A204.1 (cell line): ENCODE measurements around the gene CFAP299.

ENCODE experiments used
- FAIRE-seq: peaks from 2 replicates; lab custom pipeline; 2012; peaks lifted over from hg19 to GRCh38; lab: Jason Lieb, UNC

The CFAP299 gene

DNA sequence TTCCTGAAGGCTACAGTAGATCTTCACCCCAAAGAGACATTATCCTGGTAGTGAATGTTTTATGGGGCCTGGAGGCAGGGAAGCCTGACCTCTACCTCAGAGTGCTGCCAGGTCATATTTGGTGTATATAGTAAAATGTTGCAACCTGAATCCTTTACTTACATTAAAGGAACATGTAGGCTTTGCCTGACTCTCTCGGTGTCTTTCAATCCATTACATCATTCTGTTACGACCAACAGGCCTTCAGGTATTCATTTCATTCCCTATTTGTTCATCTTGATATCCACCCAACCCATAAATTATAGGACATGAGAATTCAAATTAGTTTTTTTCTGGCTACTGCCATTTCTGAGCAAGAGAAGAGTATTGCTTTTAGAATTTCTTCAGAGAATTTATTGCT is 116.5 kb downstream of the CFAP299 start:
- no peak for FAIRE-seq

DNA sequence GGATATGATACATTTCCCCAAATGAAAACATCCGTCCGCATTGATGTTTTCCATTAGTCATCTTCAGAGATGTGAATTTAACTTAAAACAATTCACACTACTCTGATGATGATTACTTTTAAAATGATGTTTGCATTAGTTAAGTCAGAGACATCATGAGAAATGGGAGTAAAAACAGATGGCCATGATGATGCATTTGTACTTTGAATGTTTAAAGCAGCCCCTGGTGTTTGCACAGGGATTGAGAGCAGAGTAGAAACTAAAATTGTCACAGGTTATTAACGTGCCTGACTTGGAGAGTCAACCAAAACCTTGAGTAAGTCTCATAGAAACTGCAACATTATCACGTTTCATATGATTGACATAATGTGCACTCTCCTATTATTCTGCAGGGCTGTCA is 117.2 kb downstream of the CFAP299 start:
- FAIRE-seq = no peak

DNA sequence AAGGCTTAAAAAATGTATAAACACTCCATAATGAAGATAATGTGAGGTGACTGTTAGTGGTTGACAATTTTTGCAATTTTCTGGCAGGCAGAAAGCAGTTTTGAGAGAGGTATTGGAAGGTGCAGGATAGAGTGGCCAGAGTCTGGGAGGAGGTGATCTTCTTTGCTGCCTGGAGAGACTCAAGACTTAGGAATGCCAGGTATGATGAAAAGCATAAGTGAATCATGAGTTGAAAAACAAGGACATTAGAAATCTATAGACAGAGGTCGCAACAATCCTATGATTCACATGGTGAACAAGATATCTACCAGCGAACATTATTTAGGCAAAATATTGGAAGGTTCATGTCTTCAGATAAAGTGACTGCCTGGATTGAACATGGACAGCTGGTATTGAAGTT is 118.5 kb downstream of the CFAP299 start:
- FAIRE-seq = no peak

DNA sequence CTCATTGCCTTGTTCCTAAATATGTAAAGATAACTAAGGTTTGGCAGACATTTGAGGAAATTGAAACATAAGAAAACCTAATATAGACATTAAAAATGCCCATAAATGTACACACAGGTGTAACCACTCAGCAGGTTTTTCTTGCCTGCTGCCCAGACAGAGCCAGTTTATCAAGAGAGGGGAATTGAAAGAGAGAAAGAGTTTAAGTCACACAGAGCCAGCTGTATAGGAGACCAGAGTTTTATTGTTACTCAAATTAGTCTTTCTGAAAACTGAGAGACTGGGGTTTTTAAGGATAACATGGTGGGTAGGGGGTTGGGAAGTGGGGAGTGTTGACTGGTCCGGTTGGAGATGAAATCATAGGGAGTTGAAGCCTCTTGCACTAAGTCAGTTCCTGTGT is 119.0 kb downstream of the CFAP299 start:
- FAIRE-seq = no peak

DNA sequence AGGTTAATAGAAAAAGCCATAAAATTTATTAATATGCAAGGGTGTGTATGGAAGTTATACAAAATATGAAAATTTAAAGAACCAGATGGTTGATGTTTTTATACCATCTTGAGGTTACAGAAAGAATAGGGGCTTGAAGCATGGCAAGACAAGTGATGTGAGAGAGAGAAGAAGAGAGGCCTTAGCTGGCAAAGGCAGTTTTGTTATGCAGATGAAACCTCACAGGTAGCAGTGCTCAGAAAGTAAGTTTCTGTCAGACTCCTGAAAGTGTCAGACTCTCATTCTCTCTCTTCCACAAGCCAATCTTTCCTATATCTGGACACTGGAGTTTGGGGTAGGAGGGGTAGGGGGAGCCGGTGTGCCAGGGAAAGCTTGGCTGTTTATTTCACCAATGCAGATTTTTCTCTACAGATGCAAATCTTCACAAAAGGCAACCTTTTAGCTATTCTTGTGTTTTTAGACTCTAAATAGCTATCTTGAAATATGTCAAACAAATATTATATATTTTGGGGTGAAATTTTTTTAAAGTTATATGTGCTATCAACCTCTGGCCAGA is 124.5 kb downstream of the CFAP299 start:
- FAIRE-seq = no peak

DNA sequence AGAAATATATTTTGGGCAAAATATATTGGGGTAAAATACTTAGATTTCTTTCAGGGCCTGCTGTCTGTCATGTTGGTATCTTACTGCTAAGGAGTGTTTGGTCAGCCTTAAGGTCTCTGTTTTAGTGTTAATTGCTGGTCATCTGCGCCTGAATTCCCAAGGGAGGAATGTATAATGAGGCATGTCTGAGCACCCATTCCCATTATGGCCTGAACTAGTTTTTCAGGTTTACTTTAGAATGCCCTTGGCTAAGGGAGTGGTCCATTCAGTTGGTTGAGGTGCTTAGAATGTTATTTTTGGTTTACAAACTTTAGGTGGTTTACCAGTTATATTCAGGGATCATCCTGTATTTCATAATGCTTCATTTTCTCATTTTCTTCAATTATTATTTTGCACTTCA is 125.9 kb downstream of the CFAP299 start:
- FAIRE-seq = no peak

DNA sequence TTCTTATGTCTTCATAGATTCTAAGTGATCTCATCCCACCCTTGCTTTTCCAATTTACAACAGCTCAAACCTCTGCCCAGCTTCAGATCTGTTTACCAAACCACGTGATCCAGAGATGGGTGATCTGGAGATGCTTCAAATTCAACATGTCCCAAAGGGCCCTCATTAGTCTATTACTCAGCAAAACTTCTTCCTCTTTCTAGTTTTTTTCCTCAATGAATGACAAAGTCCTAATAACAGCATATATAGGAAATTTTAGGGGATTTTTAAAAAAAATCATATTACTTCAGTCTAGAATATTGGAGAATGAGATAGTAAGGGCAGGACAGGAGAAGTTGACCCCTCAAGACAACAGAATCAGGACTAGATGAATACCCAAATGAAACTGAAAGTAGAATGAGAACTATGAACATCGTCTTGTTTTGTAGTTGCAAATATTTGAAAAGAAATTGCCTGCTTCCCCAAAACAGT is 127.1 kb downstream of the CFAP299 start:
- FAIRE-seq = no peak

DNA sequence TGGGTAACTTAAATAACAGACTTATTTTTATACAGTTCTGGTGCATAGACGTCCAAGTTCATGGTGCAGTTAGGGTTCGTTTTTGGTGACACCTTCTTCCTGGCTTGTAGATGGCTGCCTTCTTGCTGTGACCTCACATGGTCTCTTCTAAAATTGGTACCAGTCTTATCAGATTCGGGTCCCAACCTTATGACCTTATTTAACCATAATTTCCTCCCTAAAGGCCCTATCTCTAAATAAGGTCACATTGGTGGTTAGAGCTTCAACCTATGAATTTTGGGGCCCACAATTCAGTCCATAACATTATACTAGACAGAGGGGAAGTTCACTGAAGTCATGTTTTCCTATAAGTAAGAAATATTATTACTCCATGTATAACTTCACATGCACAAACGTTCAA is 128.0 kb downstream of the CFAP299 start:
- FAIRE-seq = no peak

DNA sequence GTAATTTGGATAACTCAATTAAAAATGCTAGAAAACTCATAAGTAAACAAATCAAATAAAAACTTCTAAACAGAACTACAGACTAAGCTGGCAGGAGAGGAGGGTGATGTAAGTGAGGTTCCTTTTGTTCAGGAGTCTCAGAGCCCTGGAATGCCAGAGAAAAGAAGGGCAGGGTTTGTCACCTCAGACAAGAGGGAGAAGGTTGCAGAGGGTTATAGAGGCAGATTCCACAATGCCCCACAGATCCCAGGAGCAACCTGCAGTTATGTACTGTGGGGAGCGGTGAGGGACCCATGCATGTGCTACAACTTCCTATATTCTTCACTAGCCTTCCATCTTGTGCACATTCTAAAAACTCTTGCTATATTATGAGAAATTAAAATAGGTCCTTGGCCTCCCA is 129.7 kb downstream of the CFAP299 start:
- FAIRE-seq = no peak

DNA sequence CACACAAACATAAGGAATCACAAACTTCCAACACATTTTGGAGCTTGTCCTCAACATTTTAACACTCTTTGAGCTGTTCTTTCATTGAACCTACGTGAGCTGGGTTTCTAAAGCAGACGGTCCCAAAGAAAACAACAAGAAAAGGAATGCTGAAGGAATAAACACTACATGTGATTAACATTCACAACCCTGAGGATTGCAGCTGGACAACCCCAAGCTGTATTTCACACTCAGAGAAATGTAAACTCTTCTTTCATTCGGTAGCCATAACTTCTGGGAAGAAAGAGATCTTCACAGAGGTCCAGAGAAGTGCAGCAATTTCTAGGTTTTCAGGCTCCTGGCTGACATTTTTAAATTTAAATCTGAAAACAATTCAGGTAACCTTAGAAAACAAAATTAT is 130.2 kb downstream of the CFAP299 start:
- FAIRE-seq = no peak

DNA sequence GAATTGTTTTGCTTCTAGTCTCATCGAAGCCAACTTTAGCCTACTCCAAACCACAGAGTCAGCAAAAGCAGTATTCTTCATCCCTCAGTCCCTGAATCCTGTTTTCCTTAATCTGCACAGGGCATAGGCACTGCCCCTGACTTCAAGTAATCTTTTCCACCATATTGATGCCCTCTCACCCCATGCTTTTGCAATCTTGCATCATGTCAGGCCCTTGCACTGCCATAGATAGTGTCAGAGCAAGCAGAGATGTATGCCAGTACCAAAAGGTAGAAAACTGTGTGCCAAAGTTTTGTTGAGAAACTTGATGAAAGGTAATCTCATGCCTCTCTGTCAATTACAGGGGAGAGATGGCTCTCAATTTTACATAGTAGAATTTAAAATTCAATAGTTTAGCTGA is 131.1 kb downstream of the CFAP299 start:
- no peak for FAIRE-seq

DNA sequence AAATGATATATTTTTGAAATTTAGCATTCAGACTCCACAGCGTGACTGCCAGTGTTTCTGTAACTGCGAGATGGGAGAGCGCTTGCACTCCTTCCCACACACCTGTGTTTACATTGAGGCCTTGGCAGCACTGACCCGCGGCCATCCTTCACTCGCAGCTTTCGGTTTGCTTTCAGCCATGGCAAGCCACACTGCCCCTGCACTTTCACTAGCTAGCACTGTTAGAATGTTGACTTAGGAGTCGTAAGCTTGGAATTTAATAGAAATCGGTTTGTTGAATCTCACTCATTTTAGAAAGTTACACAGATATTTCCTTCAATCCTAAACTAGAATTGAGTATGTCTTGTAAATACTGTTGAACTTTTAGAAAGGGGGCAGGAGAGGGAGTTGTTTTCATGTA is 136.2 kb downstream of the CFAP299 start:
- no peak for FAIRE-seq

DNA sequence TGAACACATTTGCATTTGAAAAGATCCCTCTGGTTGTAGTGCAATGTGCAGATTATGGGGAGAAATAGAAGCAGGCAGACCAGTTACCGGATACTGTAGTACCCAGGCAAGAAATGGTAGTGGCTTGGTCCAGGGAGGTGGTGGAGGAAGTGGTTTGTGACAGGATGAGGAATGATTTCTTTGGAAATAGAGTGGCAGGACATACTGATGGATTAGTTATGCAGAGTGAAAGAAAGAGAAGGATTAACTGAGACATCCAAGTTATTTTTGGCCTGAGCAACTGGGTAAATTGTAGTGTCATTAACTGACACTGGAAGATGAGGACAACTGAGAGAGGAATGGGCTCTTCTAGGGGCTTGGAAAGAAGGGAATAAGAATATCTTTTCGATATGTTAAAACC is 139.7 kb downstream of the CFAP299 start:
- no peak for FAIRE-seq

DNA sequence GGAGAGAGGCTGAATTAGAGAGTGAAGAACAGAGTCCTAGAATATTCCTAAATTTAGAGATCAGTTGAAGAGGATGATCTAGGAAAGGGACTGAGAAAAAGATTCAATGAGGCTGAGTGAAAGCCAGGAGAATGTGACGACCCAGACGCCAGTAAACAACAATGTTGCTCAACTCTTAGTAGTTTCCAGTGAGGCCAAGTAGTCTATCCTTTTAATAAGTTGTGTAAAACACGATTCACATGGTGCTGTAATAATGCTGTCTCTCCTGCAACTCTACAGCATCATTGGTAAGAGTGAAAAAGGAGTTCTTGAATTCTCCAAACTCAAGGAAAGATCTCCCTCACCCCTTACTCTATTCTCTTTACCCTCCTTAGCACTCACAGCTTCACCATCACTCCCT is 140.3 kb downstream of the CFAP299 start:
- FAIRE-seq = no peak

DNA sequence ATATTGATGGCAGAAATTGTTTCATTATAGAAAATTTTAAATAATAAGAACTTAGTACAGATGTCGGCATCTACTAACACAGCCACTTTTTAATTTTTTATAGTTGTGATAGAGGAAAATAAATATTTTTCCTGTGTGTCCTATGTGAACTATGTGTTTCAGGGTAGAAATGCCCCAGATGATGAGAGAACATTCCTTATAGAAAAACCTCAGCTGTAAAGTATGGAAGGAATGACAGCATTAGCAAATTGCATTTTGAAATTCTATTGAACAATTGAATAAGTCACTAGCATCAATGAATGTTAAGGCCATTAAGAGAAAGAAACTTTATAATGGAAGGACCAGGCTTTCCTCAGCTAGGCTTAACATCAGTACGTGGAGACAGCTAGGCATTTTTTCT is 149.2 kb downstream of the CFAP299 start:
- no peak for FAIRE-seq

DNA sequence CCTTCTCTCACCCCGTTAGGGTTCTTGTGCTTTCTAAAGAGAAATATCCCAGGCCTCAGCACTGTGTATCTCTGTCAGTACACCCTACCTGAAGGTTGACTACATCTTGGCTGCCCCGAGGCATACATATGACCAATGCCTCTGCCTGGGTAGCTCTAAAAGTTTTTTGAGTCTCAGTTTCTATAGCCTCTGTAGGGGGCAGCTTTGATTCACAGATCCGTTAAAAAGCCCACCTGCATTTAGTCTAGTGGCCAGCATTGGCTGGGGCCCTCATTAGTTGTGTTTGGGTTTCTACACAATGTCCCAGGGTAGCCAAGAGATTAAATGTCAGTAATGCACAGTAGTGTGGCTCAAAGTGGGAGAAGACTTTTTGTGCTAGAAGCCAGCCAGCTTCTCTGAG is 151.1 kb downstream of the CFAP299 start:
- FAIRE-seq = no peak

DNA sequence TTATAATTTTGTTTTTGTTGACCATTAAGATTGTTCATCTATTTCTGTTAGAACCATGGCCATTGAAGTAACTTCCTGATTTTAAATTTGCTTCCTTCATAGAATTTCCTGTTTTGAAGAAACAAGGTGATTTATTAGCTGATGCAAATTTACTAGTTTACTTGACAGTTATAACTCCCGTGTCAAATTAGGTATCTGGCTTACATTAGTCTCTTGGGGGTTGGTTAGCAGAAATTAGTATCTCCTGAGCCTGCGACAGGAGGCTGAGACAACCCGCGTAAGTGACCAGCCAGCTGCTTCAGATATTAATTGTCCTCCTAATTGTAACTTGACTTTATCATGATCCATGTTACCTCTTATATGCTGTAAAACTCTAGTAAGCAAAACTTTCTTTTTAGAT is 154.3 kb downstream of the CFAP299 start:
- no peak for FAIRE-seq

DNA sequence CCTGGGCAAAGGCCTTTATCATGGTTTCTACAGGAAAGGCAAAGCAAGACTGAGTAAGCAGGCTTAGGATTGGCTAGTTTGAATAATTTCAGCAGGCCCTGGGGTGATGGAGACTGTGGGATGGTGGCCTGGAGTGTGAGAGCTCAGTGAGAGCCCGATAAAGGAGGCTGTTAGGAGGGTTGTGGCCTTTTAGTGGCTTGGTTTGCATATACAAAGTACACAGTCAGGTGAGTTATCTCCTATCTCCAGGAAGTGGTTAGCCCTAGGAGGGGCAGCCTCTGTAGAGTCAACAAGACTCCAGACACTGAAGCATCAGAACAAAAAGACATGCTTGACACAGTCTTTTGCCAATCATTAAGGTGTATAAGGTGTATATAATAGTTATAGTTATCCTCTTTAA is 157.2 kb downstream of the CFAP299 start:
- FAIRE-seq = no peak

DNA sequence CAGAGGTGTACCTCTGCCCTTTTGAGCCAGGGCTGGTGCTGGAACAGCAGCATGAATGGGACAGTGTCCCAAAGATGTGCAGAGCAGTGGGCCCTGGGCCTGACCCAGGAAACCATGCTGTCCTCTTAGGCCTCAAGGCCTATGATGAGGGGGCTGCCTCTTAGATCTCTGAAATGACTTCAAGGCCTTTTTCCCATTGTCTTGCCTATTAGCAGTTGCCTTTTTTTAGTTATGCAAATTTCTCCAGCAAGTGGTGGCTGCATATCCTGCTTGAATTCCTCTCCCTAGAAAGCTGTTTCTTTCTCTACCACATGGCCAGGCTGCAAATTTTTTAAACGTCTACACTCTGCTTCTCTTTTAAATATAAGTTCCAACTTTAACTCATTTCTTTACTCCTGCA is 160.3 kb downstream of the CFAP299 start:
- no peak for FAIRE-seq

DNA sequence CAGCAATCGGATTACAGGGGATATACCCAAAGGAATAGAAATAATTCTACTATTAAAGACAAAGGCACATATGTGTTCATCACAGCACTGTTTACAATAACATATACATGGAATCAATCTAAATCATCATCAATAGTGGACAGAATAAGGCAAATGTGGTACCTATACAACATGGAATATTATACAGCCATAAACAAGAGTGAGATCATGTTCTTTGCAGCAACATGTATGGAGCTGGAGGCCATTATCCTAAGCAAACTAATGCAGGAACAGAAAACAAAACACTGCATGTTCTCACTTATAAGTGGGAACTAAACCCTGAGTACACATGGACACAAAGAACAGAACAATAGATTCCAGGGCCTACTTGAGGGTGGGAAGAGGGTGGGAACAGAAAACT is 163.2 kb downstream of the CFAP299 start:
- FAIRE-seq = no peak

DNA sequence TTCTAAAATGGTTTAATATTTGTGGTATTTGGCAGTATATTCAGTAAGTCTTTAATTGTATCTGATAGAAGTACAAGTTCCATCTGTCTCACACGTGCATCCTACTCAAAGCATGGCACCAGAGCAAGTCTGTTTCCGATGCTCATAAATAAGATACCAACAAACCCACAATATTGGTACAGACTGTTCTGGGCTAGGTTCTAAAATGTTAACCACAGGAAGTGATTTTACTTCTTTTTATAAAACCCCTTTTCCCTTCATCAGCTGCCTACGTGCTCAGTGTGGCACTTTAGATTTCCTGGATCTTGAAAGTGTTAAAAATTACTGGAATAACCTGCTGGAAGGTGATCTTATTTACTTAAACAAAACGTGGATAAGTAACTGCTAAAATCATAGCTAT is 165.1 kb downstream of the CFAP299 start:
- FAIRE-seq = no peak

DNA sequence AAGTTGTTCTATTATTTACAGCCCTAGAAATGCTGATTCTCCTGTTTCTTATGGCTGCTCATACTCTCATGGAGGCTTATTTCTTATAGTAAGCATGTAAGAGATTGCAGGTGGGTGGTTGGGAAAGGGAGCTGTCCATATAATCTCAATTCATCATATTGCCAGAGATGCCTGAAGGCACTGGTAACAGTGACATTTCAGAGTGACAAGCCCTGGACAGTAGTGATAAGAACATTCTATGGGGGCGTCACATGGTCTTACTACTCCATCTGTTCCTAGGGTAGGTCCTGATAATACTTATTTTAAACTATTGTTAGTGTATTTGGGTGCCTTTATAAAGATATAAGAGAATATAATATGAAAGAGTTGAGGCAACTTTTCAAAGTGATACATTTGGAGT is 171.5 kb downstream of the CFAP299 start:
- FAIRE-seq = no peak

DNA sequence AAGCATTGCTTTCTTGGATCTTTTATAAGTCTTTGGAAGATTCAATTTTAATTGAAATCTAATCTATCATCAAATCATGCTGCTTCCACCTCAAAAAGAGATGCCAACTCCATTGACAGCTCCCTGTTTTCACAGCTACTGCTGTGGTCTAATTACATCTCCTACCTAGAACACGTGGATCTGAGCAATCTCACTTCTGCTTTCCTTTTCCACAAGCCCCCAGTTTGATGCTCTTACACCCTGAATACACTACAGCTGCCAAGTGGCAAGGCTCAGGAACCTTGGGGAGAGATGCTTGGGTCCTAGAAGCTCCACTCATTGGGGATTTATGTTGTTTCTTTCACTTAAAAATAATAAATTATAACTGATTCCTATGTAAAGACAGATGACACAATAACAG is 172.0 kb downstream of the CFAP299 start:
- no peak for FAIRE-seq

DNA sequence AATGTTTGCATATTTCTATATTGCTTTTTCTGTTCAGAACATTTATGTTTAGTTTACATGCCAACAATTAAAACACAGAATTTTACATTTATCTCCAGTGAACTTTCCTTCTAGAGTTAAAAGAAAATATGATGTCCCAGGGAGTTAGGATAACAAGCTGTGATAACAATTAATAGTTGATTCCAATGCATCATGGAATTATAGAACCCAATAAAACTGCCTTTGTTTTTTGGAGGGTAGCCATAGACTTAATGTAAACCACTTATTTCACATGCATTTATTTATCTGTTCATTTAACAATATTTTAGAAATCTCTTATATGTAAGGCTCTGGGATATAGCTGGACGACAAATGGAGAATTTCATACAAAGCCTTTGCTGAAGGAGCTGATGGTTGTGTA is 180.0 kb downstream of the CFAP299 start:
- FAIRE-seq = no peak

DNA sequence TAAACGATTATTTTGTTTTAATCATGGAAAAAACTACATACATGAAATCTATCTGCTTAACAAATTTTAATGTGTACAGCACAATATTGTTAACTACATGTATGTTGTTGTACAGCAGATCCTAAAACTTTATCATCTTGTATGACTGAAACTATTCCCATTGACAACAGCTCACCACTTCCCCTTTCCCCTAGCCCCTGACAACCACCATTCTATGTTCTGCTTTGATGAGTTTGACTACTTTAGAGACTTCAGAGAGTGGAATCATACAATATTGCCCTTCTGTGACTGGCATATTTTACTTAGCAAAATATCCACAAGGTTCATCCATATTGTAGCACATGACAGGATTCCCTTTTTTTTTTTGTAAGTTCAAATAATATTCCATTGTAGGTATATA is 185.9 kb downstream of the CFAP299 start:
- FAIRE-seq = no peak
